NCI-H1092 (cell line): Measurements from ENCODE around the gene NKX1-1.
"Not testable (repeated sequence)": the region's sequence is repeated elsewhere in the genome, so short reads cannot be mapped to it uniquely, and the experiment has no call there.

Experiments
- DNase-seq: peaks from one replicate; lab custom pipeline; 2025; lab: John Stamatoyannopoulos, UW

Gene NKX1-1

GRCh38 chr4:1404573-1405253, 1.5 kb downstream of the NKX1-1 start:
- no peak for DNase-seq

- no peak for DNase-seq
These were observed 2.4 kb downstream of the NKX1-1 start for GRCh38 chr4:1403591-1404572.

DNA sequence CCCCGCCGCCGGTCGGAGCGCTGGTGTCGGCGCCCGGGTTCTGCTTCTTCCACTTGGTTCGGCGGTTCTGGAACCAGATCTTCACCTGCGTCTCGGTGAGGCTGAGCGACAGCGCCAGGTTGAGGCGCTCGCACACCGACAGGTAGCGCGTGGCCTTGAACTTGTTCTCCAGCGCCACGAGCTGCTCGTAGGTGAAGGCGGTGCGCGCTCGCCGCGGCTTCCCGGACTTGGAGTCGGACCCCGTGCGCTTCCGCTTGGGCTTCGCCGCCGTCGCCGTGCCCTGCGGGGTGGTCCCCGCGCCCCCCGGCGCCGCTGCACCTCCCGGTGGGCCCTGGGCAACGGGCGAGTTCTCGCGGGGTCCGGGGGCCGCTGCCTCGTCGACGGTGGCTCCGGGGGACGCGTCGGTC, 3.1 kb downstream of the NKX1-1 start:
- no peak for DNase-seq

- no peak for DNase-seq
These were observed 3.6 kb downstream of the NKX1-1 start for GRCh38 chr4:1402516-1403091.

GRCh38 chr4:1402021-1402515, 4.2 kb downstream of the NKX1-1 start:
- no peak for DNase-seq

DNA sequence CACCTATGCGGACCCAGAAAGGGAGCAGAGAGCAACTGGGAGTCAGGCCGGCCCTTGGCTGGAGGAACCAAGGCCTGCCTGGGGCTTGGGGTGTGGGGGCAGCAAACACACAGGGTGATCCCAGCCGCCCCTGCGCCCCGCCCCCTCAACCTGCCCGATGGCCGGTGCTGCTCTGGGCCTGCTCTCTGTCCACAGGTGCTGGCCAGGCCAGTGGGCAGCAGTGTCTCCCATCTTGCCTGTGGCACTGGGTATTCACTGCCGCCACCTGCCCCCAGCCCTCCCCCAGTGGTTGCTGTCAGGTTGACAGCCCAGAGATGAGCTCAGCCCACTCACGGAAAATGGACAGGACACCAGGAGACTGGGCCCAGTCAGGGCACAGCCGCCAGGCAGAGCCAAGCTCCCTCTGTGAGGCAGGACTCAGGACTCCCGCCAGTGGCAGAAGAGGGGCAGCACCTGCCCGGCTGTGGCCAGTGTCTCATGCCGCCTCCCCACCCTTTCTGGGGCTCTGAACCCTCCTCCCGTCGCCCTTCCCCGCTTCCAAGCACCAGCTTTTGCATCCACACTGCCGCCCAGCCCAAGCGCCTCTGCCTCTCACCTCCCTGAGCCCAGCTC, 4.7 kb downstream of the NKX1-1 start:
- DNase-seq = no peak

DNA sequence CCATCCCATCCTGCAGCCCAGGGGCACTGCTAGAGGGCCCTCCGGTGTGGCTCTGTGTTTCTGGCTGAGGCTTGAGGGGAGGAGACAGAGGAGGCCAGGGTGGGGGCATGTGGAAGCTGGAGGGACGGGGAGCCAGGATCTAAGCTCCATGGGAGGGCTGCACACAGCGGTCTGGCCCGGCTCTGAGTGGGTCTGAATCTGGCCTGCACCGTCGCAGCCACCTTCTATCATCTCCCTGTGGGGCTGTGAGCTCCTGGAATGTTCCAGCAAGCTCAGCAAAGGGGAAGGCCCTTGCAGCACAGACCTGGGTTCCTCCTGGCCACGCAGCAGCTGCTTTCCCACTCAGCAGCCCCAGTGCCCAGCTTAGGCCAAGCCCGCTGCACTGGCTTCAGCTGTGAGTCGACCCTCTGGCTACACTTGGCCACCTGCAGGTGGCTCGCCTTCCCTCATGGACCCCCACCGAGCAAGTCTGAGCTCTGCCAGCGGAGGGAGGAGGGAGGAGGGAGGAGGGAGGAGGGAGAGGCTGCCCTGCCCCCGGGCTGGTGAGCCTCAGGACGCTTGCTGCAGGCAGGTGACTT, 5.3 kb downstream of the NKX1-1 start:
- no peak for DNase-seq

DNA sequence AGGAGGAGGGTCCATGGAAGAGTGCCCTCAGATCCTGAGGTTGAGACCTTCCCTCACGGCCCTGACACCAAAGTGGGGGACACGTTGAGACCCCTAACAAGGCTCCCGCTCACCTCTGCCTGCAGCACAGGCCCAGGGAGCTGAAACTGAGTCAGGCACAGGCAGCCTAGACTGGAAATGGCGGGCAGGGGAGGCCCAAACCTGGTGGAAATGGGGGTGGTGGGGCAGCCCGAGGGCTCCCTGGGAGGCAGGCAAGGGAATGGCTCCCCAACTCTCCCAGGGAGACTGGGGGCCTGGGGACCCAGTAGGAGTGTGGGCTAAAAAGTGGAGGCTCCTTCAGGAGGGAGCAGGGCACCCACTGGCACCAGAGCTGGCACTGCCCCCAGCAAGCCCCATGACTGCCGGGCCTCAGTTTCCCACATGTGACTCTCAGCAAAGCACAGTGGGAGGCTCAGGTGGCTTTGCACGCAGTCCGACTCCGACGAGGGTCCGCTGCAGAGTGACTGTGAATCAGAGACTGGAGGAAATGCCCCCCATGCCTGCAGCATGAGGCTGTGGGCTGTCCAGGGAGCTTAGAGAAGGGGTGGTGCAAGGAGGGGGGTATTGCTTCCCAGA, 5.9 kb downstream of the NKX1-1 start:
- DNase-seq = no peak

- DNase-seq = no peak
These were observed 6.6 kb downstream of the NKX1-1 start for GRCh38 chr4:1399508-1400190.

DNA sequence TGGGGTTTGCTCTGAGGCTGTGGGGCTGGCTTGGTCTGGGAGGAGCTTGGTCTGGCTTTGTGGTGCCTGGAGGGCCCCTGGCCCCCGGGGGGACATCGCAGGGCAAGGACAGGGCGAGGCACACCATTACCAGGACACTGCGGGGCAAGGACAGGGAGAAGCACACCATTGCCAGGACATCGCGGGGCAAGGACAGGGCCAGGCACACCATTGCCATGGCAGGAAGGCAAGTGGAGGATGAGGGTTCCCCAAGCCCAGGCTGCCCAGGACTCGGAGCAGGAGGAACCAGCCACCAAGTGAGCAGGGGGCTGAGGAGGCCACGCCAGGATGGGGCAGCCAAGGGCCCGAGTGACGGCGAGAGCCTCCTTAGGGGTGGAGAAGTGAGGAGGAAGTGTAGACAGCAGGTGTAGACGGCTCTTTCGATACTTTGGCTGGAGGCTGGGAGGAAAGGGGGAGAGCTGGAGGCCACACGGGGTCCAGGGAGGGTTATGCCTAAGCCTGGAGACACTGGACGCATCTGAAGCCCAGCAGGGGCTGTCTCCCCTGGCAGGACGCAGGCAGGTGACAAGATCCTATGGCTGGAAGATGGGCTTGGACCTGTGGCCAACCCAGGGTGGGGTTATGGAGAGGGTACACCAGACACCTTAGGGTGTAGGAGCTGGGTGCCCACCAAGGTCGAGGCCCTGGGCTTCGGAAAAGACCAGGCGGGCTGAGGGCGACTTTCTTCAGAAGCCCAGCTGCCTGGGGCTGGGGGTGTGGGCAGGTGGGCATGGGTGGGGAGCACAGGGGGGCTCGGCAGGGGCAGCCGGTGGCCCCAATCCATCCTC, 7.3 kb downstream of the NKX1-1 start:
- no peak for DNase-seq

- no peak for DNase-seq
These were observed 9.3 kb downstream of the NKX1-1 start for GRCh38 chr4:1396806-1397455.

DNA sequence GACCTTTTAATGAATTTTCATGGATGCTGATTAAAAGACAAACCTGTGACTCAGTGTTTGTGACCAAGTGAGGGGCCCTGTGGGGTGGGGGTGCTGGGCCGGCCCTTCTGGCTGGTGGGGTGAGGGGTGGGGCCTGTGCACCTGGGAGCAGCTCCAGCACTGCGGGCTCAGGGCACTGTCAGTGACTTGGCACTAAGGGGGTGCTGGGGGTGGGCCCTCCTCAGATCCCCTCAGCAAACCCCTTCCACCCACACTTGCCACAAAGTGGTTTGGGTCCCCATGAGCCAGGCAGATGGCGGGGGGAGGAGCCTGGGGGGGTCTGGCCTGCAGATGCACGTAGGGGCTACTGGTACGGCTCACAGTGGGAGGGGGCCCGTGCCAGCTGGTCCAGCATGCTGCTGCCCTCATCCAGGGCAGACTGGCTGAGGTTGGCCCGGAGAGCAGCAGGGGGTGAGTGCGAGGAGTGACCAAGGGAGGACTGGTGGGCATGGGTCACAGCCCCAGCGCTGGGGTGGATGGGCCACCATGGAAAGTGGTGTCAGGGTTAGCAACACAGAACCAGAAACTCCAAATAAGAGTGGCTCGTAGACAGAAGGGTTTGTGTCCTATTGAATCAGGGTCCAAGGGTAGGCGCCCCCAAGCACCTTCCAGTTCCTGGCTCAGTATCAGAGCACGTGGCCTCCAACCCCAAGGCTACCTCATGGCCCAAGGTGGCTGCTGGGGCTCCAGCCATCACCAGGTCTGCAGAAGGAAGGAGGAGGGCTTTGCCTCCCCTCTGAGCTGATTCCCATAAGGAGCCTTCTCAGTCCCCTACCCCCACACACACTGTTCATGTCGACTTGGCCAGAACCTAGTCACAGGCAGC, 10.1 kb downstream of the NKX1-1 start:
- no peak for DNase-seq

DNA sequence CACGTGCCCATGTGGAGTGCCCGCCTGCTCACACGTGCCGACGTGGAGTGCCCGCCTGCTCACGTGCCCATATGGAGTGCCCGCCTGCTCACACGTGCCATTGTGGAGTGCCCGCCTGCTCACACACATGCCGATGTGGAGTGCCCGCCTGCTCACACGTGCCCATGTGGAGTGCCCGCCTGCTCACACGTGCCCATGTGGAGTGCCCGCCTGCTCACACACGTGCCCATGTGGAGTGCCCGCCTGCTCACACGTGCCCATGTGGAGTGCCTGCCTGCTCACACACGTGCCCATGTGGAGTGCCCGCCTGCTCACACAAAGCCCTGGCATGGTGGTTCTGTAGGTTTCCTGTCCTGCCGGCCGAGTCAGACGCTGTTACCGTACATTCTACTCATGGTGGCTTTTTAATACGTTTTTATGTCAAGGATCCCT, 10.8 kb downstream of the NKX1-1 start:
- DNase-seq = not testable (repeated sequence)

DNA sequence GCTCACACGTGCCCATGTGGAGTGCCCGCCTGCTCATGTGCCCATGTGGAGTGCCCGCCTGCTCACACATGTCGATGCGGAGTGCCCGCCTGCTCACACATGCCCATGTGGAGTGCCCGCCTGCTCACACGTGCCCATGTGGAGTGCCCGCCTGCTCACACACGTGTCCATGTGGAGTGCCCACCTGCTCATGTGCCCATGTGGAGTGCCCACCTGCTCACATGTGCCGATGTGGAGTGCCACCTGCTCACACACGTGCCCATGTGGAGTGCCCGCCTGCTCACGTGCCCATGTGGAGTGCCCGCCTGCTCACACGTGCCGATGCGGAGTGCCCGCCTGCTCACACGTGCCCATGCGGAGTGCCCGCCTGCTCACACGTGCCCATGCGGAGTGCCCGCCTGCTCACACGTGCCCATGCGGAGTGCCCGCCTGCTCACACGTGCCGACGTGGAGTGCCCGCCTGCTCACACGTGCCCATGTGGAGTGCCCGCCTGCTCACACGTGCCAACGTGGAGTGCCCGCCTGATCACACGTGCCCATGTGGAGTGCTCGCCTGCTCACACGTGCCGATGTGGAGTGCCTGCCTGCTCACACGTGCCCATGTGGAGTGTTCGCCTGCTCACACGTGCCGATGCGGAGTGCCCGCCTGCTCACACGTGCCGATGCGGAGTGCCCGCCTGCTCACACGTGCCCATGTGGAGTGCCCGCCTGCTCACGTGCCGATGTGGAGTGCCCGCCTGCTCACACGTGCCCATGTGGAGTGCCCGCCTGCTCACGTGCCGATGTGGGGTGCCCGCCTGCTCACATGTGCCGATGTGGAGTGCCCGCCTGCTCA, 11.5 kb downstream of the NKX1-1 start:
- not testable (repeated sequence) for DNase-seq

DNA sequence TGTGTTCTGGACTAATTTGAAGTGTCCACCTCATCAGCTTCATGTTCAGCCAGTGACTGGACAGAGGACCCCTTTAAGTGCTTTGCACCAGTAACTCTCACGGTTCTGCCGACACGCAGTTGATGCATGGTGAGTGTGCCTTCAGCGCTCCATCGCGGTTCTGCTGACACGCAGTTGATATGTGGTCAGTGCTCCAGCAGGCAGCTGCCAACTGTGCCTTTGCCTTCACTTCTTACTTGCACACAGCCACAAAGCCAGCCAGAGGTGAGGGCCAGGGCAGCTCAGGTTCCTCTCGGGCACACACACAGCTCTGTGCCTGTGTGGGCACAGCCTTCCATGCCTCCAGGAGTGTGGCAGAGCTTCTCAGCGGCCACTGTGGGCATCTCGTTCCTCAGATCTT, 12.4 kb downstream of the NKX1-1 start:
- DNase-seq = no peak

DNA sequence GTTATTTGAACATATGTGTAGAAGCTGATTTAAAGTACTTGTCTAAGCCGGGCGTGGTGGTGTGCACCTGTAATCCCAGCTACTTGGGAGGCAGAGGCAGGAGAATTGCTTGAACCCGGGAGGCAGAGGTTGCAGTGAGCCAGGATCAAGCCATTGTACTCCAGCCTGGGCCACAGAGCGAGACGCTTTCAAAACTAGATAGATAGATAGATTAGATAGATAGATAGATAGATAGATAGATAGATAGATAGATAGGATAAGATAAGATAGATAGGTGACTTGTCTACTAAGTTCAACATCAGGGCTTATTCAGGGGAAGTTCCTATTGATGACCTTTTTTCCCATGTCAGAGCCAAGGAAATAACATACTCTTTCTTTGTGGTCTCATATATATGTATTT, 12.9 kb downstream of the NKX1-1 start:
- DNase-seq = not testable (repeated sequence)
